HEK293T (cell line): ENCODE measurements around the gene PCYT2.

Experiments used
- BHLHE40 ChIP-seq: fragments of 450-650 bp; IDR thresholded peaks from 2 replicates; pipeline ENCODE4 v1.6.1; 2016; ENCODE audit warnings: mild to moderate bottlenecking, moderate library complexity, borderline replicate concordance
- ELF4 ChIP-seq: fragments of 450-650 bp; IDR thresholded peaks from 2 replicates; pipeline ENCODE4 v1.6.1; 2017; ENCODE audit warnings: antibody characterized with exemption
- FOXA1 ChIP-seq: fragments of 450-650 bp; IDR thresholded peaks from 2 replicates; pipeline ENCODE4 v1.6.1; 2016; ENCODE audit warnings: mild to moderate bottlenecking
- FOXK2 ChIP-seq: fragments of 450-650 bp; IDR thresholded peaks from 2 replicates; pipeline ENCODE4 v1.6.1; 2016; ENCODE audit warnings: mild to moderate bottlenecking
- FOXM1 ChIP-seq: fragments of 450-650 bp; IDR thresholded peaks from 2 replicates; pipeline ENCODE4 v1.6.1; 2017; ENCODE audit warnings: mild to moderate bottlenecking, borderline replicate concordance
- HDGF ChIP-seq: fragments of 450-650 bp; IDR thresholded peaks from 2 replicates; pipeline ENCODE4 v1.6.1; 2017; ENCODE audit warnings: antibody characterized with exemption, borderline replicate concordance
- LEF1 ChIP-seq: fragments of 450-650 bp; IDR thresholded peaks from 2 replicates; pipeline ENCODE4 v1.6.1; 2017; ENCODE audit warnings: mild to moderate bottlenecking, borderline replicate concordance
- SP1 ChIP-seq: fragments of 450-650 bp; IDR thresholded peaks from 2 replicates; pipeline ENCODE4 v1.6.1; 2017
- SUZ12 ChIP-seq: fragments of 450-650 bp; IDR thresholded peaks from 2 replicates; pipeline ENCODE4 v1.6.1; 2016; ENCODE audit warnings: mild to moderate bottlenecking
- TARDBP ChIP-seq: fragments of 450-650 bp; IDR thresholded peaks from 2 replicates; pipeline ENCODE4 v1.6.1; 2016
- ZNF384 ChIP-seq: fragments of 450-650 bp; IDR thresholded peaks from 2 replicates; pipeline ENCODE4 v1.6.1; 2016

GRCh38 chr17:81932333-81932983 lies 21.3 kb upstream of the PCYT2 start:
- TF ChIP-seq FOXA1 (no peak), BHLHE40 (no peak), HDGF (no peak), FOXM1 (peak; percentile 89), SP1 (no peak), TARDBP (no peak), FOXK2 (no peak), ZNF384 (no peak), LEF1 (no peak), ELF4 (no peak), SUZ12 (no peak)
